NCI-H2227 (cell line): ENCODE data around the gene FAF1.

ENCODE experiments used
- DNase-seq: peaks from one replicate; lab custom pipeline; 2025; ENCODE audit not compliant: unreplicated experiment; lab: John Stamatoyannopoulos, UW

Gene FAF1

GRCh38 chr1:50705041-50705440, 255.0 kb downstream of the FAF1 start:
- DNase-seq = no peak

GRCh38 chr1:50704126-50704525, 255.9 kb downstream of the FAF1 start:
- peak; percentile 42 for DNase-seq

- DNase-seq = no peak
Observed at GRCh38 chr1:50703240-50703639, 256.8 kb downstream of the FAF1 start.

- DNase-seq = no peak
Observed at GRCh38 chr1:50702395-50702794, 257.7 kb downstream of the FAF1 start.

GRCh38 chr1:50701706-50702317, 258.3 kb downstream of the FAF1 start:
- DNase-seq = no peak

- no peak for DNase-seq
Observed at GRCh38 chr1:50700621-50701020, 259.4 kb downstream of the FAF1 start.

GRCh38 chr1:50700214-50700613, 259.9 kb downstream of the FAF1 start:
- DNase-seq = peak; percentile 74

GRCh38 chr1:50699795-50700194, 260.3 kb downstream of the FAF1 start:
- DNase-seq = no peak

GRCh38 chr1:50697440-50698421, 262.3 kb downstream of the FAF1 start:
- DNase-seq = no peak

- no peak for DNase-seq
Observed at GRCh38 chr1:50693829-50694228, 266.2 kb downstream of the FAF1 start.

- DNase-seq = no peak
Observed at GRCh38 chr1:50684185-50684584, 275.9 kb downstream of the FAF1 start.

GRCh38 chr1:50681931-50682330, 278.1 kb downstream of the FAF1 start:
- no peak for DNase-seq

GRCh38 chr1:50667710-50668356, 292.2 kb downstream of the FAF1 start:
- DNase-seq = no peak

GRCh38 chr1:50667272-50667671, 292.8 kb downstream of the FAF1 start:
- DNase-seq = no peak

- no peak for DNase-seq
Observed at GRCh38 chr1:50666849-50667248, 293.2 kb downstream of the FAF1 start.

- DNase-seq = no peak
Observed at GRCh38 chr1:50665413-50665812, 294.7 kb downstream of the FAF1 start.

GRCh38 chr1:50661626-50662025, 298.4 kb downstream of the FAF1 start:
- no peak for DNase-seq

- DNase-seq = no peak
Observed at GRCh38 chr1:50659107-50659662, 300.9 kb downstream of the FAF1 start.

- DNase-seq = no peak
Observed at GRCh38 chr1:50658459-50659076, 301.5 kb downstream of the FAF1 start.

- DNase-seq = no peak
Observed at GRCh38 chr1:50656931-50657330, 303.1 kb downstream of the FAF1 start.
